ENCODE measurements around the gene C9orf50. TPM values are rescaled to one million over a fixed set of nuclear protein-coding genes. Genes with fewer than 3 reads are reported as not detected.

Gene C9orf50
- polyA plus RNA-seq, 2 of the 4 experiments (the other 2 are of a cell fraction), result 0.05 to 0.10 TPM

- Histone ChIP-seq H3K4me2 (no peak overlapping the region), H3K9me3 (no peaks in the 10 kb centered on the region), H3K4me1 (peaks cover 56% of the 10 kb centered on the region), H3K4me3 (no peak overlapping the region), H3K27ac (peak overlapping the region in 1 of 2 experiments; percentile 98; a peak in 4 of 6 replicates)
- ChIA-PET CTCF (interaction anchor here (0.9 to 1.3 kb wide), 2 partner anchors 10 to 59 kb away, joined by 3 read pairs; no protein-coding TSS in a partner anchor), POLR2A (no interaction called here)
- FAIRE-seq, result no peak
- no peak for DNase-seq (ENCODE audit: low read depth in 1 of 2, low spot score in 1 of 2)
- ATAC-seq, result no peak
- WGBS (ENCODE audit: missing lambda C conversion rate), result 76% methylated on average over 8 of the region's 8 CpGs
- TF ChIP-seq JUNB (IDR thresholded peaks at IDR 0.05) (no peak), HOXB5 (CRISPR knock-in tag; IDR thresholded peaks at IDR 0.05) (no peak), RNF2 (IDR thresholded peaks at IDR 0.05; ENCODE audit: borderline replicate concordance, low read depth) (no peak), EHMT2 (IDR thresholded peaks at IDR 0.05; ENCODE audit: low read depth) (no peak), FOXS1 (CRISPR knock-in tag; IDR thresholded peaks at IDR 0.05) (no peak), FOSB (CRISPR knock-in tag; IDR thresholded peaks at IDR 0.05) (no peak), ESRRA (IDR thresholded peaks at IDR 0.05; ENCODE audit: borderline replicate concordance, low read length) (no peak), KDM5A (IDR thresholded peaks at IDR 0.05) (no peak), CEBPB (IDR thresholded peaks at IDR 0.05) (no peak), NFE2L2 (conservative IDR thresholded peaks at IDR 0.05; ENCODE audit: low read length) (no peak), MYC (IDR thresholded peaks at IDR 0.05; ENCODE audit: borderline replicate concordance, low read length) (no peak), GATA3 (IDR thresholded peaks at IDR 0.05; ENCODE audit: borderline replicate concordance) (no peak), HEYL (CRISPR knock-in tag; IDR thresholded peaks at IDR 0.05) (no peak)
Observed at GRCh38 chr9:129562917-129563316, 58.0 kb downstream of the C9orf50 start.

GRCh38 chr9:129562514-129562913 lies 58.4 kb downstream of the C9orf50 start:
- CTCF ChIA-PET, result interaction anchor here (0.9 to 1.6 kb wide), 3 partner anchors 10 to 431 kb away, joined by 3 to 5 read pairs (median 3); no protein-coding TSS in a partner anchor
- WGBS (ENCODE audit: missing lambda C conversion rate), result 85% methylated on average over 12 of the region's 12 CpGs

More at GRCh38 chr9:129562514-129562913, 58.4 kb downstream of the C9orf50 start:
- FAIRE-seq (no peak), DNase-seq (ENCODE audit: low read depth in 1 of 2, low spot score in 1 of 2) (no peak), ATAC-seq (no peak)
- Histone ChIP-seq H3K4me1 (peaks cover 58% of the 10 kb centered on the region), H3K4me3 (no peak overlapping the region), H3K4me2 (no peak overlapping the region), H3K27ac (peak overlapping the region; percentile 61 to 98; a peak in 4 of 6 replicates), H3K9me3 (no peaks in the 10 kb centered on the region)
- POLR2A ChIA-PET, result interaction anchor here (0.6 kb wide), 1 partner anchor 10 kb away, joined by 5 read pairs; no protein-coding TSS in a partner anchor
- TF ChIP-seq REST (IDR thresholded peaks at IDR 0.05), result no peak
- TF ChIP-seq ZC3H11A (IDR thresholded peaks at IDR 0.05), result no peak
- no peak for TF ChIP-seq RFX5 (IDR thresholded peaks at IDR 0.05)
- TF ChIP-seq RNF2 (IDR thresholded peaks at IDR 0.05; ENCODE audit: borderline replicate concordance, low read depth), result no peak
- TF ChIP-seq, protein P1, sequence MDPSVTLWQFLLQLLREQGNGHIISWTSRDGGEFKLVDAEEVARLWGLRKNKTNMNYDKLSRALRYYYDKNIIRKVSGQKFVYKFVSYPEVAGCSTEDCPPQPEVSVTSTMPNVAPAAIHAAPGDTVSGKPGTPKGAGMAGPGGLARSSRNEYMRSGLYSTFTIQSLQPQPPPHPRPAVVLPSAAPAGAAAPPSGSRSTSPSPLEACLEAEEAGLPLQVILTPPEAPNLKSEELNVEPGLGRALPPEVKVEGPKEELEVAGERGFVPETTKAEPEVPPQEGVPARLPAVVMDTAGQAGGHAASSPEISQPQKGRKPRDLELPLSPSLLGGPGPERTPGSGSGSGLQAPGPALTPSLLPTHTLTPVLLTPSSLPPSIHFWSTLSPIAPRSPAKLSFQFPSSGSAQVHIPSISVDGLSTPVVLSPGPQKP (IDR thresholded peaks at IDR 0.05; ENCODE audit: low read depth, low read length), result no peak
- no peak for TF ChIP-seq FOSL2 (IDR thresholded peaks at IDR 0.05)
- TF ChIP-seq FOSL2 (CRISPR knock-in tag; IDR thresholded peaks at IDR 0.05), result no peak
- no peak for TF ChIP-seq CBX8 (IDR thresholded peaks at IDR 0.05)
- no peak for TF ChIP-seq PBX3 (IDR thresholded peaks at IDR 0.05)
- TF ChIP-seq HOXB13 (CRISPR knock-in tag; IDR thresholded peaks at IDR 0.05; ENCODE audit: low read depth), result no peak
- TF ChIP-seq ZSCAN20 (CRISPR knock-in tag; IDR thresholded peaks at IDR 0.05), result no peak
- no peak for TF ChIP-seq KDM1A (IDR thresholded peaks at IDR 0.05; ENCODE audit: low read depth)
- no peak for TF ChIP-seq MAFK (IDR thresholded peaks at IDR 0.05; ENCODE audit: partially characterized antibody)

Other genes with a start within 250 kb of the C9orf50 start
- 39.2 and 49.4 TPM in 2 replicates for gene NTMT1, start 5.1 kb upstream of the C9orf50 start, polyA plus RNA-seq (2011; rRNA removed)
- gene NTMT1, start 5.1 kb upstream of the C9orf50 start, polyA plus RNA-seq (2017; fragmentation: RNase III; extraction: RNeasy Plus Mini Kit Qiagen cat#74134 plus additional on column Dnase treatment), result 75.8 to 96.4 TPM (median 92.2 TPM) in 3 replicates
- 9.2 and 9.4 TPM in 2 replicates for gene ASB6, start 21.1 kb upstream of the C9orf50 start, polyA plus RNA-seq (2011; rRNA removed)
- 16.3 to 17.3 TPM (median 16.3 TPM) in 3 replicates for gene ASB6, start 21.1 kb upstream of the C9orf50 start, polyA plus RNA-seq (2017; fragmentation: RNase III; extraction: RNeasy Plus Mini Kit Qiagen cat#74134 plus additional on column Dnase treatment)
- gene PRRX2, start 44.5 kb upstream of the C9orf50 start, polyA plus RNA-seq (2011; rRNA removed), result 0.90 and 0.95 TPM in 2 replicates
- gene PRRX2, start 44.5 kb upstream of the C9orf50 start, polyA plus RNA-seq (2017; fragmentation: RNase III; extraction: RNeasy Plus Mini Kit Qiagen cat#74134 plus additional on column Dnase treatment), result 2.2 to 2.7 TPM (median 2.3 TPM) in 3 replicates
- 19.1 and 22.1 TPM in 2 replicates for gene PTGES, start 131.9 kb upstream of the C9orf50 start, polyA plus RNA-seq (2011; rRNA removed)
- gene PTGES, start 131.9 kb upstream of the C9orf50 start, polyA plus RNA-seq (2017; fragmentation: RNase III; extraction: RNeasy Plus Mini Kit Qiagen cat#74134 plus additional on column Dnase treatment), result 48.1 to 58.8 TPM (median 53.7 TPM) in 3 replicates
- 32.4 and 38.0 TPM in 2 replicates for gene TOR1B, start 182.1 kb upstream of the C9orf50 start, polyA plus RNA-seq (2011; rRNA removed)
- gene TOR1B, start 182.1 kb upstream of the C9orf50 start, polyA plus RNA-seq (2017; fragmentation: RNase III; extraction: RNeasy Plus Mini Kit Qiagen cat#74134 plus additional on column Dnase treatment), result 23.3 to 26.9 TPM (median 24.9 TPM) in 3 replicates
- gene TOR1A, start 203.0 kb upstream of the C9orf50 start, polyA plus RNA-seq (2011; rRNA removed), result 74.9 and 77.3 TPM in 2 replicates
- 52.3 to 58.7 TPM (median 54.0 TPM) in 3 replicates for gene TOR1A, start 203.0 kb upstream of the C9orf50 start, polyA plus RNA-seq (2017; fragmentation: RNase III; extraction: RNeasy Plus Mini Kit Qiagen cat#74134 plus additional on column Dnase treatment)
- 58.0 and 91.4 TPM in 2 replicates for gene C9orf78, start 214.2 kb upstream of the C9orf50 start, polyA plus RNA-seq (2011; rRNA removed)
- gene C9orf78, start 214.2 kb upstream of the C9orf50 start, polyA plus RNA-seq (2017; fragmentation: RNase III; extraction: RNeasy Plus Mini Kit Qiagen cat#74134 plus additional on column Dnase treatment), result 111 to 131 TPM (median 127 TPM) in 3 replicates
- gene USP20, start 214.4 kb upstream of the C9orf50 start, polyA plus RNA-seq (2011; rRNA removed), result 3.8 and 3.9 TPM in 2 replicates
- gene USP20, start 214.4 kb upstream of the C9orf50 start, polyA plus RNA-seq (2017; fragmentation: RNase III; extraction: RNeasy Plus Mini Kit Qiagen cat#74134 plus additional on column Dnase treatment), result 5.0 to 5.9 TPM (median 5.9 TPM) in 3 replicates

All from A549 (cell line).